Mesenchymal stem cell (in vitro differentiated cells and primary cell): ENCODE results near the gene ATP5PO.
"Not testable (repeated sequence)": the region's sequence is repeated elsewhere in the genome, so short reads cannot be mapped to it uniquely, and the experiment has no call there.

Source experiments
- DNase-seq: peaks from one replicate; pipeline ENCODE4 v3.0.0-alpha.2; 2013
- H2AFZ ChIP-seq: one replicate; pipeline ENCODE4 v1.6.1; 2013; ENCODE audit warnings: low read depth, mild to moderate bottlenecking, control low read depth, inconsistent platforms, low read length, moderate library complexity
- H2AK5ac ChIP-seq: 2 replicates; pipeline ENCODE4 v1.6.1; 2013; ENCODE audit warnings: low read length, moderate library complexity, mild to moderate bottlenecking, inconsistent platforms; ENCODE audit not compliant: severe bottlenecking
- H2BK120ac ChIP-seq: one replicate; pipeline ENCODE4 v1.6.1; 2013; ENCODE audit warnings: low read depth, mild to moderate bottlenecking, inconsistent platforms, low read length, moderate library complexity
- H2BK12ac ChIP-seq, 2 experiments: one replicate each; pipeline ENCODE4 v1.6.1; 2013; ENCODE audit warnings: inconsistent platforms in 2 of 2, low read length in 2 of 2, mild to moderate bottlenecking in 2 of 2, moderate library complexity in 2 of 2, control low read depth in 1 of 2
- H2BK15ac ChIP-seq: one replicate; pipeline ENCODE4 v1.6.1; 2013; ENCODE audit warnings: mild to moderate bottlenecking, low read depth, inconsistent platforms; ENCODE audit not compliant: poor library complexity, severe bottlenecking
- H2BK5ac ChIP-seq: 2 replicates; pipeline ENCODE4 v1.6.1; 2013; ENCODE audit warnings: low read depth, mild to moderate bottlenecking, low read length, control low read depth, inconsistent platforms; ENCODE audit not compliant: poor library complexity, severe bottlenecking
- H3K14ac ChIP-seq, 2 experiments: one replicate each; pipeline ENCODE4 v1.6.1; 2013; ENCODE audit warnings: inconsistent platforms in 2 of 2, low read length in 2 of 2, control low read depth in 1 of 2, mild to moderate bottlenecking in 1 of 2, moderate library complexity in 1 of 2
- H3K18ac ChIP-seq, 2 experiments: one replicate each; pipeline ENCODE4 v1.6.1; 2013; ENCODE audit warnings: inconsistent platforms in 2 of 2, low read length in 2 of 2, control low read depth in 1 of 2, low read depth in 1 of 2, mild to moderate bottlenecking in 1 of 2
- H3K23ac ChIP-seq, 2 experiments: one replicate each; pipeline ENCODE4 v1.6.1; 2013; ENCODE audit warnings: inconsistent platforms in 2 of 2, low read length in 2 of 2, mild to moderate bottlenecking in 2 of 2, moderate library complexity in 2 of 2, control low read depth in 1 of 2
- H3K27ac ChIP-seq: 2 replicates; pipeline ENCODE4 v1.5.1; 2013; ENCODE audit warnings: mild to moderate bottlenecking, moderate library complexity, low read length, control low read depth, inconsistent platforms; ENCODE audit not compliant: poor library complexity, severe bottlenecking
- H3K27me3 ChIP-seq, 2 experiments: 2 replicates each; pipeline versions ENCODE4 v1.6.1 to v1.7.0; 2013; ENCODE audit warnings: low read length in 2 of 2, mild to moderate bottlenecking in 2 of 2, moderate library complexity in 2 of 2, control low read depth in 1 of 2, inconsistent platforms in 1 of 2; ENCODE audit not compliant: control insufficient read depth in 1 of 2, insufficient read depth in 1 of 2
- H3K36me3 ChIP-seq, 2 experiments: 2 replicates each; pipeline versions ENCODE4 v1.6.1 to v1.7.0; 2013; ENCODE audit warnings: low read length in 2 of 2, control low read depth in 1 of 2, inconsistent platforms in 1 of 2, low read depth in 1 of 2, mild to moderate bottlenecking in 1 of 2; ENCODE audit not compliant: insufficient read depth in 2 of 2, control insufficient read depth in 1 of 2
- H3K4ac ChIP-seq, 2 experiments: one replicate each; pipeline ENCODE4 v1.6.1; 2013; ENCODE audit warnings: inconsistent platforms in 2 of 2, low read length in 2 of 2, mild to moderate bottlenecking in 2 of 2, moderate library complexity in 2 of 2, control low read depth in 1 of 2, low read depth in 1 of 2
- H3K4me1 ChIP-seq: 2 replicates; pipeline ENCODE4 v1.6.1; 2013; ENCODE audit warnings: low read depth, low read length, control low read depth; ENCODE audit not compliant: control insufficient read depth, insufficient read depth
- H3K4me2 ChIP-seq: 2 replicates; pipeline ENCODE4 v1.6.1; 2013; ENCODE audit warnings: low read length, mild to moderate bottlenecking, inconsistent platforms; ENCODE audit not compliant: poor library complexity, severe bottlenecking
- H3K4me3 ChIP-seq, 2 experiments: 2 replicates each; pipeline versions ENCODE4 v1.5.1 to v1.7.0; 2013; ENCODE audit warnings: low read length in 2 of 2, mild to moderate bottlenecking in 2 of 2, control low read depth in 1 of 2, low read depth in 1 of 2; ENCODE audit not compliant: insufficient read depth in 1 of 2
- H3K79me1 ChIP-seq: replicated peaks from 2 replicates; pipeline ENCODE4 v1.6.1; 2013; ENCODE audit warnings: mild to moderate bottlenecking, control low read depth, low read length, inconsistent platforms; ENCODE audit not compliant: poor library complexity, severe bottlenecking
- H3K9ac ChIP-seq: 2 replicates; pipeline ENCODE4 v1.7.0; 2013; ENCODE audit warnings: mild to moderate bottlenecking, low read length, moderate library complexity
- H3K9me3 ChIP-seq: 2 replicates; pipeline ENCODE4 v1.7.0; 2013; ENCODE audit warnings: mild to moderate bottlenecking, low read length; ENCODE audit not compliant: control insufficient read depth
- H4K8ac ChIP-seq: one replicate; pipeline ENCODE4 v1.6.1; 2013; ENCODE audit warnings: inconsistent platforms, mild to moderate bottlenecking, low read length, moderate library complexity
- H4K91ac ChIP-seq: one replicate; pipeline ENCODE4 v1.6.1; 2013; ENCODE audit warnings: mild to moderate bottlenecking, low read length, inconsistent platforms
- WGBS: methylation state at CpG from one replicate; pipeline ENCODE4 v1.1.7; 2013; ENCODE audit warnings: mixed read lengths; 5-methylcytosine and 5-hydroxymethylcytosine counted together

The ATP5PO gene

GRCh38 chr21:33931799-33932390, 16.3 kb upstream of the ATP5PO start:
- no peaks in the 10 kb centered on the region for H3K9me3 ChIP-seq
- H3K9ac ChIP-seq: peak overlapping the region; percentile 85
- H3K4ac ChIP-seq: peak overlapping the region; percentile 24 to 97
- DNase-seq: peak; percentile 55
- peaks cover 5% of the 10 kb centered on the region for H3K4me1 ChIP-seq
- H3K18ac ChIP-seq: peak overlapping the region; percentile 75 to 99
- H4K91ac ChIP-seq: peak overlapping the region; percentile 89
- H3K23ac ChIP-seq: no peak overlapping the region
- H3K27ac ChIP-seq: no peak overlapping the region
- peak overlapping the region in 1 of 2 experiments; percentile 63 for H2BK12ac ChIP-seq
- peak overlapping the region; percentile 66 for H3K4me2 ChIP-seq
- no peak overlapping the region for H2BK5ac ChIP-seq
- peak overlapping the region; percentile 98 for H2BK120ac ChIP-seq
- H2AFZ ChIP-seq: peak overlapping the region; percentile 61
- H3K36me3 ChIP-seq: no peaks in the 10 kb centered on the region
- H2BK15ac ChIP-seq: no peak overlapping the region
- H3K14ac ChIP-seq: peak overlapping the region in 1 of 2 experiments; percentile 26
- H2AK5ac ChIP-seq: no peak overlapping the region
- H3K27me3 ChIP-seq: no peaks in the 10 kb centered on the region
- no peaks in the 10 kb centered on the region for H3K79me1 ChIP-seq
- H4K8ac ChIP-seq: peak overlapping the region; percentile 93
- WGBS: 74% methylated on average over 7 of the region's 10 CpGs
- peak overlapping the region in 1 of 2 experiments; percentile 71 for H3K4me3 ChIP-seq

DNA sequence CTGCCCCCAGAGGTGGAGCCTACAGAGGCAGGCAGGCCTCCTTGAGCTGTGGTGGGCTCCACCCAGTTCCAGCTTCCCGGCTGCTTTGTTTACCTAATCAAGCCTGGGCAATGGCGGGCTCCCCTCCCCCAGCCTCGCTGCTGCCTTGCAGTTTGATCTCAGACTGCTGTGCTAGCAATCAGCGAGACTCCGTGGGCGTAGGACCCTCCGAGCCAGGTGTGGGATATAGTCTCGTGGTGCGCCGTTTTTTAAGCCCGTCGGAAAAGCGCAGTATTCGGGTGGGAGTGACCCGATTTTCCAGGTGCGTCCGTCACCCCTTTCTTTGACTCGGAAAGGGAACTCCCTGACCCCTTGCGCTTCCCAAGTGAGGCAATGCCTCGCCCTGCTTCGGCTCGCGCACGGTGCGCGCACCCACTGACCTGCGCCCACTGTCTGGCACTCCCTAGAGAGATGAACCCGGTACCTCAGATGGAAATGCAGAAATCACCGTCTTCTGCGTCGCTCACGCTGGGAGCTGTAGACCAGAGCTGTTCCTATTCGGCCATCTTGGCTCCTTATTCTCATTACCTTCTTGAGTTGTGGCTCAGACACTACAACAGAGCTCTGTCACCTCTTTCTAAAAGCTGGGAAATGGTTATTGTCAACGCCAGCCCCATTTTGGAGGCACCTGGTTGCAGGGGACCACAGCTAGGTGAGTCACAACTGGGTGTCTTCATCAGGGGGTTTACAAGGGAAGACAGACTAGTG, 15.6 kb upstream of the ATP5PO start:
- not testable (repeated sequence) for H3K23ac ChIP-seq, H3K79me1 ChIP-seq, H3K14ac ChIP-seq, H2AK5ac ChIP-seq, H2AFZ ChIP-seq, H3K27me3 ChIP-seq, H2BK5ac ChIP-seq, H3K4me2 ChIP-seq, H3K9me3 ChIP-seq, H3K27ac ChIP-seq, H3K36me3 ChIP-seq, H3K4me1 ChIP-seq, H2BK15ac ChIP-seq
- peak overlapping the region; percentile 31 to 99 for H3K18ac ChIP-seq
- H4K8ac ChIP-seq: peak overlapping the region; percentile 93
- peak overlapping the region; percentile 98 for H2BK120ac ChIP-seq
- peak overlapping the region; percentile 85 for H3K9ac ChIP-seq
- DNase-seq: peak; percentile 39
- peak overlapping the region; percentile 89 for H4K91ac ChIP-seq
- peak overlapping the region in 1 of 2 experiments; percentile 97 for H3K4ac ChIP-seq
- H2BK12ac ChIP-seq: peak overlapping the region in 1 of 2 experiments; percentile 45
- 68% methylated on average over 8 of the region's 34 CpGs for WGBS
- peak overlapping the region in 1 of 2 experiments; percentile 71 for H3K4me3 ChIP-seq

GRCh38 chr21:33926248-33926647, 10.6 kb upstream of the ATP5PO start:
- not testable (repeated sequence) for H3K27ac ChIP-seq, H3K4ac ChIP-seq, H3K23ac ChIP-seq, H3K18ac ChIP-seq, H3K14ac ChIP-seq, H3K4me1 ChIP-seq, H3K79me1 ChIP-seq, DNase-seq, H3K9ac ChIP-seq, H3K27me3 ChIP-seq, H2BK12ac ChIP-seq, H3K9me3 ChIP-seq, H4K91ac ChIP-seq, H2BK120ac ChIP-seq, H2AFZ ChIP-seq, H3K4me3 ChIP-seq, H3K36me3 ChIP-seq, H4K8ac ChIP-seq, H2BK15ac ChIP-seq, H2BK5ac ChIP-seq, H2AK5ac ChIP-seq, H3K4me2 ChIP-seq
- WGBS: no CpG with 5 or more reads among the region's 2 CpGs

GRCh38 chr21:33924766-33925100, 9.1 kb upstream of the ATP5PO start:
- Histone ChIP-seq H3K23ac (no peak overlapping the region), H3K9me3 (no peaks in the 10 kb centered on the region), H3K36me3 (no peaks in the 10 kb centered on the region), H4K91ac (peak overlapping the region; percentile 48), H3K4me2 (no peak overlapping the region), H2AK5ac (no peak overlapping the region), H2AFZ (no peak overlapping the region), H3K14ac (no peak overlapping the region), H3K18ac (no peak overlapping the region), H2BK120ac (no peak overlapping the region), H3K27ac (peak overlapping the region; percentile 38), H2BK12ac (peak overlapping the region in 1 of 2 experiments; percentile 47), H3K27me3 (no peaks in the 10 kb centered on the region), H3K4me3 (no peak overlapping the region), H3K4me1 (peaks cover 8% of the 10 kb centered on the region), H3K79me1 (no peaks in the 10 kb centered on the region), H3K4ac (no peak overlapping the region), H2BK15ac (no peak overlapping the region), H4K8ac (peak overlapping the region; percentile 76), H2BK5ac (no peak overlapping the region), H3K9ac (peak overlapping the region; percentile 56)
- WGBS: 86% methylated on average over 3 of the region's 3 CpGs
- no peak for DNase-seq
